ENCODE data around the gene MMP25. TPM values are rescaled to one million over a fixed set of nuclear protein-coding genes. Genes with fewer than 3 reads are reported as not detected.

The MMP25 gene
- total and polyA plus RNA-seq, 9 of the 15 experiments (the other 6 are each of a cell fraction or from before 2014, with no cell fraction given): 0.03 to 0.04 TPM; not detected in 7

- TF ChIP-seq RERE (CRISPR knock-in tag; IDR thresholded peaks at IDR 0.05; ENCODE audit: borderline replicate concordance): no peak
- no peak for TF ChIP-seq ARID2 (IDR thresholded peaks at IDR 0.05)
- no peak for TF ChIP-seq DLX4 (CRISPR knock-in tag; IDR thresholded peaks at IDR 0.05)
- TF ChIP-seq TFAP4 (CRISPR knock-in tag; IDR thresholded peaks at IDR 0.05; ENCODE audit: borderline replicate concordance): peak; percentile 85; the same call in 1 of the 2 replicates
- no peak for TF ChIP-seq HINFP (tag; conservative IDR thresholded peaks at IDR 0.05; ENCODE audit: low read depth)
- TF ChIP-seq ZNF561 (CRISPR knock-in tag; conservative IDR thresholded peaks at IDR 0.05): no peak
- TF ChIP-seq ARHGAP35 (IDR thresholded peaks at IDR 0.05; ENCODE audit: partially characterized antibody): no peak
- TF ChIP-seq ARID3B (CRISPR knock-in tag; IDR thresholded peaks at IDR 0.05; ENCODE audit: borderline replicate concordance): no peak
- no peak for TF ChIP-seq ERF (CRISPR knock-in tag; IDR thresholded peaks at IDR 0.05)
- no peak for TF ChIP-seq ZBTB34 (CRISPR knock-in tag; IDR thresholded peaks at IDR 0.05)
Measured at GRCh38 chr16:3027983-3028715, 18.2 kb upstream of the MMP25 start (continued).

Data from K562 (cell line).